ENCODE measurements around the gene C7.

DNA sequence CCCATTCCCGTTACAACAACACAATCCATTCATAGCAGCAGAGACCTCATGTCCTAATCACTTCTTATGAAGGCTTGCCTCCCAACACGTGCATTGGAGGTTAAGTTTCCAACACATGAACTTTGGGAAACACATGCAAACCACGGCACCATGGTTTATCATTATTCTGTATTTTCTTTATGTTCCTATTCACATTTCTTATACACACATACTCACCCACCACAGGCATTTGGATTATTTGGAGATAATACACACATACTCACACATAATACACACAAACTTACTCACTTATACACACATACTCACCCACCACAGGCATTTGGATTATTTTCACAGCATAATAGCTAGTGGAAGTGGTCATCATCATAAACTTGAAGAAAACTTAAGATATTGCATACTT is 75.6 kb downstream of the C7 start:
- TF ChIP-seq CTCF (IDR thresholded peaks at IDR 0.05 in 4 of 5, conservative IDR thresholded peaks at IDR 0.05 in 1 of 5), result no peak
- TF ChIP-seq POLR2A (IDR thresholded peaks at IDR 0.05), result no peak

All from gastrocnemius medialis (tissue), 4 donors.